ENCODE results near the gene ATRN. TPM values are rescaled to one million over a fixed set of nuclear protein-coding genes. Genes with fewer than 3 reads are reported as not detected.

ATRN gene
- total RNA-seq, 1 experiment from 2014 or later = 27.8 TPM

GRCh38 chr20:3452690-3453089 lies 18.1 kb upstream of the ATRN start:
- Histone ChIP-seq H3K27me3 (replicated peaks) (peaks cover 8% of the 10 kb centered on the region), H3K4me3 (no peak overlapping the region), H3K36me3 (no peaks in the 10 kb centered on the region), H3K9me3 (replicated peaks) (no peaks in the 10 kb centered on the region), H3K27ac (no peak overlapping the region), H3K4me1 (replicated peaks) (0 out of 2 replicates have a peak, but pooled peaks cover 3% of the 10 kb centered on the region)
- DNase-seq (ENCODE audit: low read depth in 1 of 2, low spot score in 2 of 2) = no peak

DNA sequence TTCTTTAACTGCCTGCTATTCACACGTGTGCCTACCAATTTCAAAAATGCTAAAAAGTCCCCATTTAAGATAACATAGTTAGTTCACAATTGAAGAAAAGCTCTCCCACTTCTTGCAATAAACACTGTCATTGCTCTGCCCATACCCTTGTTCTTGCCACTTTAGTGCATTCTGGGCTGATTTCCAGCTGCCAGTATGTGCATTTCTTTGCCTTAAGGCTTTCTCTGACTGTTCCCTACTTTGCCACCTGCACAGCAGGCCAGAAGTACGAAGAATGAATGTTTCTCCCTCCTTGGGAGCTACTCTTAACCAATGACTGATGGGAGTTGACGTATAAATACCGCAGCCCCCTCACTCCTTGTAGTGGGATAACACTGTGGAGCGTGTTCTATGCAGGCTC lies 16.0 kb upstream of the ATRN start:
- Histone ChIP-seq H3K27me3 (replicated peaks) (peaks cover 11% of the 10 kb centered on the region), H3K4me1 (replicated peaks) (0 out of 2 replicates have a peak, but pooled peaks cover 3% of the 10 kb centered on the region), H3K27ac (no peak overlapping the region), H3K36me3 (no peaks in the 10 kb centered on the region), H3K9me3 (replicated peaks) (no peaks in the 10 kb centered on the region), H3K4me3 (no peak overlapping the region)
- no peak for DNase-seq (ENCODE audit: low read depth in 1 of 2, low spot score in 2 of 2)

GRCh38 chr20:3456648-3457047 lies 14.2 kb upstream of the ATRN start:
- DNase-seq (ENCODE audit: low read depth in 1 of 2, low spot score in 2 of 2) = no peak
- H3K36me3 ChIP-seq = no peaks in the 10 kb centered on the region
- H3K27ac ChIP-seq = no peak overlapping the region
- H3K4me1 ChIP-seq (replicated peaks) = 0 out of 2 replicates have a peak, but pooled peaks cover 3% of the 10 kb centered on the region
- H3K9me3 ChIP-seq (replicated peaks) = no peaks in the 10 kb centered on the region
- peaks cover 9% of the 10 kb centered on the region; the same call in 1 of the 2 replicates for H3K27me3 ChIP-seq (replicated peaks)
- no peak overlapping the region for H3K4me3 ChIP-seq

- Histone ChIP-seq H3K36me3 (no peaks in the 10 kb centered on the region), H3K27ac (no peak overlapping the region), H3K9me3 (replicated peaks) (no peaks in the 10 kb centered on the region), H3K4me3 (no peak overlapping the region), H3K4me1 (replicated peaks) (no peaks in the 10 kb centered on the region), H3K27me3 (replicated peaks) (peaks cover 6% of the 10 kb centered on the region; the same call in 1 of the 2 replicates)
- no peak for DNase-seq (ENCODE audit: low read depth in 1 of 2, low spot score in 2 of 2)
These were observed 10.9 kb upstream of the ATRN start for GRCh38 chr20:3459881-3460307.

DNA sequence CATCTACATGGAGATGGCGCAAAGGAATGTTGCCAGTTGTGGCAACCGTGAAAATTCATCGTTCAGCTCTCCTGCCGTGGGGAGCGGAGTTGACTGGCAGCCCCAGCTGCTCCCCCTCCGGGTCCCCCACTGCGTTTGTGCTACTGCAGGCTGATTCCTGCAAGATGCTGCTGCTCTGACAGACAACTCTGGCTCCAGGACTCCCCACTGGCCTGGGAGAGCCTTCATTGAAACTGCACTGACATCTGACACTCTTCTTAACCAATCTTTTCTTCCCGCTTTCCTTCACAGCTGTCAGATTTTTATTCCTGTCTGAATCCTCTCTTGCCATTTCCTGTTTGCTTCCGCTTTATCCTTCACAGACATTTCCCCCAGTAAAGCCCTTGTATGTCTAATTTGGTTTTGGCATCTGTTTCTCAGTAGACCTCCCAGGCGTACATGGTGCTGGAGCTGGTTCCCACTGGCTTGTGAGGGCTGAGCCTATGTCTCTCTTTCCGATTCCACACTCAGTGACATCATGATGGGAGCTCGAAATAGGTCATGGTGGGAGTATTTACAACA lies 9.5 kb upstream of the ATRN start:
- no peak overlapping the region for H3K27ac ChIP-seq
- no peak for DNase-seq (ENCODE audit: low read depth in 1 of 2, low spot score in 2 of 2)
- no peaks in the 10 kb centered on the region for H3K4me1 ChIP-seq (replicated peaks)
- H3K9me3 ChIP-seq (replicated peaks) = no peaks in the 10 kb centered on the region
- H3K36me3 ChIP-seq = no peaks in the 10 kb centered on the region
- no peak overlapping the region for H3K4me3 ChIP-seq
- H3K27me3 ChIP-seq (replicated peaks) = peaks cover 12% of the 10 kb centered on the region

DNA sequence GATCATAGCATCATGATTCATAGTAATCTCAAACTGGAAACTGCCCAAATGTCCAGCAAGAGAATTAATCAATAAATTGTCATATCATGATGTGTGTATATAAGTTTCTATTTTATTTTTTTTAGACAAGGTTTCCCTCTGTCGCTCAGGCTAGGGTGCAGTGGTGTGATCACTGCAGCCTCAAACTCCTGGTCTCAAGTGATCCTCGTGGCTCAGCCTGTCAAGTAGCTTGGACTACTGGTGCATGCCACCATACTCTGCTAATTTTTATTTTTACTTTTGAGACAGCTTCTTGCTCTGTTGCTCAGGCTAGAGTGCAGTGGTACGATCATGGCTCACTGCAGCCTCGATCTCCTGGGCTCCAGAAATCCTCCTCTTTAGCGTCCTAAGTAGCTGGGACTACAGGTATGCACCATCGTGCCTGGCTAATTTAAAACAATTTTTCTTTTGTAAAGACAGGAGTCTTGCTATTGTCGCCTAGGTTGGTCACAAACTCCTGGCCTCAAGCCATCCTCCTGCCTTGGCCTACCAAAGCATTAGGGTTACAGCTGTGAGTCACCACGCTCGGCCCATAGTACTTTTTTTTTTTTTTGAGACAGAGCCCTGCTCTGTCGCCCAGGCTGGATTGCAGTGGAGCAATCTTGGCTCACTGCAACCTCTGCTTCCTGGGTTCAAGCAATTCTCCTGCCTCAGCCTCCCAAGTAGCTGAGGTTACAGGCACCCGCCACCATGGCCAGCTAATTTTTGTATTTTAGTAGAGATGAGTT lies 8.7 kb upstream of the ATRN start:
- no peaks in the 10 kb centered on the region for H3K36me3 ChIP-seq
- no peak overlapping the region for H3K27ac ChIP-seq
- DNase-seq (ENCODE audit: low read depth in 1 of 2, low spot score in 2 of 2) = no peak
- H3K4me3 ChIP-seq = no peak overlapping the region
- H3K9me3 ChIP-seq (replicated peaks) = no peaks in the 10 kb centered on the region
- no peaks in the 10 kb centered on the region for H3K4me1 ChIP-seq (replicated peaks)
- H3K27me3 ChIP-seq (replicated peaks) = peaks cover 12% of the 10 kb centered on the region

- Histone ChIP-seq H3K4me3 (no peak overlapping the region), H3K27ac (no peak overlapping the region), H3K9me3 (replicated peaks) (no peaks in the 10 kb centered on the region), H3K27me3 (replicated peaks) (peaks cover 9% of the 10 kb centered on the region), H3K4me1 (replicated peaks) (no peaks in the 10 kb centered on the region), H3K36me3 (no peaks in the 10 kb centered on the region)
- DNase-seq (ENCODE audit: low read depth in 1 of 2, low spot score in 2 of 2) = no peak
These were observed 6.7 kb upstream of the ATRN start for GRCh38 chr20:3464166-3464565.

GRCh38 chr20:3465301-3465700 lies 5.5 kb upstream of the ATRN start:
- Histone ChIP-seq H3K27me3 (replicated peaks) (peaks cover 9% of the 10 kb centered on the region), H3K36me3 (no peaks in the 10 kb centered on the region), H3K4me1 (replicated peaks) (peaks cover 6% of the 10 kb centered on the region; the same call in 1 of the 2 replicates)

GRCh38 chr20:3470208-3470626 lies 601 bp upstream of the ATRN start:
- Histone ChIP-seq H3K36me3 (peaks cover 6% of the 10 kb centered on the region), H3K27me3 (replicated peaks) (peaks cover 4% of the 10 kb centered on the region), H3K9me3 (replicated peaks) (no peaks in the 10 kb centered on the region), H3K27ac (peak overlapping the region; percentile 42), H3K4me1 (replicated peaks) (peaks cover 16% of the 10 kb centered on the region), H3K4me3 (peak overlapping the region; percentile 98)
- no peak for DNase-seq (ENCODE audit: low read depth in 1 of 2, low spot score in 2 of 2)

More at GRCh38 chr20:3465301-3465700, 5.5 kb upstream of the ATRN start:
- DNase-seq (ENCODE audit: low read depth in 1 of 2, low spot score in 2 of 2) = no peak
- no peak overlapping the region for H3K27ac ChIP-seq
- no peak overlapping the region for H3K4me3 ChIP-seq
- H3K9me3 ChIP-seq (replicated peaks) = no peaks in the 10 kb centered on the region

- H3K4me3 ChIP-seq = peak overlapping the region; percentile 98
- H3K27ac ChIP-seq = no peak overlapping the region
- peaks cover 16% of the 10 kb centered on the region for H3K4me1 ChIP-seq (replicated peaks)
- H3K36me3 ChIP-seq = peaks cover 6% of the 10 kb centered on the region
- H3K9me3 ChIP-seq (replicated peaks) = no peaks in the 10 kb centered on the region
- DNase-seq (ENCODE audit: low read depth in 1 of 2, low spot score in 2 of 2) = no peak
- no peaks in the 10 kb centered on the region; the same call in 1 of the 2 replicates for H3K27me3 ChIP-seq (replicated peaks)
These were observed 691 bp downstream of the ATRN start for GRCh38 chr20:3471397-3472021.

DNA sequence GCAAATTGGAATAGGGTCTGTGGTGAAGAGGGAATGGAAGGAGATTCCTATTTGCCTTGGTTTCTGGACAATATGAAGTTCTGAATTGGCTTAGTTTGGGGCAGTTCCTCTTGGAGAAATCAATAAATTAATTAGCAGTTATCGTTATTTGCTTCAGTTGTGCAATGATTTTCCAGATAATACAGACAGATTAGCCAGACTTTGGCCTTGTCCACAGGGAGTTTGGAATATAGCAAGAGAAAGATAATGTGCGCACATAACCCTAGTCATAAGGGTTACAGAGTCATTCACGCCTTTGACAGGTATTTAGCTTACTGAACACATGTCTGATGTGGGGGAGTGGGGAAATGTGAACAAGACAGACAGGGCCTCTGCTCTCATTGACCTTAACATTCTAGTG lies 1.3 kb downstream of the ATRN start:
- Histone ChIP-seq H3K27ac (no peak overlapping the region), H3K9me3 (replicated peaks) (no peaks in the 10 kb centered on the region), H3K27me3 (replicated peaks) (no peaks in the 10 kb centered on the region), H3K4me3 (peak overlapping the region; percentile 98), H3K4me1 (replicated peaks) (peaks cover 16% of the 10 kb centered on the region), H3K36me3 (peaks cover 6% of the 10 kb centered on the region)
- no peak for DNase-seq (ENCODE audit: low read depth in 1 of 2, low spot score in 2 of 2)

DNA sequence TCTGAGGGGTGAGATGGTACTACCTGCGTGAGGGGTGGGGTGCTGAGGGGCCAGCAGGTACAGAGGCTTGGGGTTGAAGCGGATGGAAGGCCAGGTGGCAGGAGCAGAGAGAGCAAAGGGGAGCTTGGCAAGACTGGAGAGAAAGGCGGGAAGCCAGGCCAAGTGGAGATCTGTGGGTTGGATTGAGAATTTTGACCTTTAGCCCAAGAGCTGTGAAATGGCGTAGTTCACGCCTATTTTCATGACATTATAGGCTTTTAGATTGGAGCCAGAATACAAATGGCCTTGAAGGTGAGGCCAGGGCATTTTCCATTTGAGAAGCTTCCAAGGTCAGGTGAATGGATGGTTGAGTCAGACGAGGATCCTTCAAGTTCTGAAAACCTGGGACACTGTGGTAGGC lies 2.5 kb downstream of the ATRN start:
- no peaks in the 10 kb centered on the region for H3K9me3 ChIP-seq (replicated peaks)
- H3K36me3 ChIP-seq = peaks cover 6% of the 10 kb centered on the region
- H3K4me3 ChIP-seq = no peak overlapping the region
- H3K27me3 ChIP-seq (replicated peaks) = no peaks in the 10 kb centered on the region
- H3K4me1 ChIP-seq (replicated peaks) = peaks cover 16% of the 10 kb centered on the region
- H3K27ac ChIP-seq = no peak overlapping the region
- no peak for DNase-seq (ENCODE audit: low read depth in 1 of 2, low spot score in 2 of 2)

- Histone ChIP-seq H3K27me3 (replicated peaks) (no peaks in the 10 kb centered on the region), H3K4me3 (no peak overlapping the region), H3K36me3 (peaks cover 6% of the 10 kb centered on the region), H3K9me3 (replicated peaks) (no peaks in the 10 kb centered on the region), H3K4me1 (replicated peaks) (peaks cover 16% of the 10 kb centered on the region), H3K27ac (no peak overlapping the region)
- DNase-seq (ENCODE audit: low read depth in 1 of 2, low spot score in 2 of 2) = no peak
These were observed 3.1 kb downstream of the ATRN start for GRCh38 chr20:3473944-3474343.

Data from SJSA1 (cell line).